ENCODE measurements around the gene AGPAT4. TPM values are rescaled to one million over a fixed set of nuclear protein-coding genes. Genes with fewer than 3 reads are reported as not detected.

AGPAT4 gene
- total RNA-seq, 4 donors from 2014 or later: 7.2 to 20.2 (median 12.5) TPM

GRCh38 chr6:161235776-161236633 is 37.9 kb downstream of the AGPAT4 start:
- DNase-seq (ENCODE audit: low spot score) (no peak), ATAC-seq (ENCODE audit: low FRiP score) (peak; percentile 30)
- TF ChIP-seq, protein P1, sequence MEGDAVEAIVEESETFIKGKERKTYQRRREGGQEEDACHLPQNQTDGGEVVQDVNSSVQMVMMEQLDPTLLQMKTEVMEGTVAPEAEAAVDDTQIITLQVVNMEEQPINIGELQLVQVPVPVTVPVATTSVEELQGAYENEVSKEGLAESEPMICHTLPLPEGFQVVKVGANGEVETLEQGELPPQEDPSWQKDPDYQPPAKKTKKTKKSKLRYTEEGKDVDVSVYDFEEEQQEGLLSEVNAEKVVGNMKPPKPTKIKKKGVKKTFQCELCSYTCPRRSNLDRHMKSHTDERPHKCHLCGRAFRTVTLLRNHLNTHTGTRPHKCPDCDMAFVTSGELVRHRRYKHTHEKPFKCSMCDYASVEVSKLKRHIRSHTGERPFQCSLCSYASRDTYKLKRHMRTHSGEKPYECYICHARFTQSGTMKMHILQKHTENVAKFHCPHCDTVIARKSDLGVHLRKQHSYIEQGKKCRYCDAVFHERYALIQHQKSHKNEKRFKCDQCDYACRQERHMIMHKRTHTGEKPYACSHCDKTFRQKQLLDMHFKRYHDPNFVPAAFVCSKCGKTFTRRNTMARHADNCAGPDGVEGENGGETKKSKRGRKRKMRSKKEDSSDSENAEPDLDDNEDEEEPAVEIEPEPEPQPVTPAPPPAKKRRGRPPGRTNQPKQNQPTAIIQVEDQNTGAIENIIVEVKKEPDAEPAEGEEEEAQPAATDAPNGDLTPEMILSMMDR (IDR thresholded peaks at IDR 0.05): no peak

- DNase-seq (ENCODE audit: low spot score): peak; percentile 66
- TF ChIP-seq, protein P1 (IDR thresholded peaks at IDR 0.05): no peak
- peak; percentile 82 for ATAC-seq (ENCODE audit: low FRiP score)
Observed at GRCh38 chr6:161233986-161234661, 39.7 kb downstream of the AGPAT4 start.

GRCh38 chr6:161232467-161232866 is 41.4 kb downstream of the AGPAT4 start:
- DNase-seq (ENCODE audit: low spot score) (no peak), ATAC-seq (ENCODE audit: low FRiP score) (no peak)
- TF ChIP-seq, protein P1 (IDR thresholded peaks at IDR 0.05): no peak

DNA sequence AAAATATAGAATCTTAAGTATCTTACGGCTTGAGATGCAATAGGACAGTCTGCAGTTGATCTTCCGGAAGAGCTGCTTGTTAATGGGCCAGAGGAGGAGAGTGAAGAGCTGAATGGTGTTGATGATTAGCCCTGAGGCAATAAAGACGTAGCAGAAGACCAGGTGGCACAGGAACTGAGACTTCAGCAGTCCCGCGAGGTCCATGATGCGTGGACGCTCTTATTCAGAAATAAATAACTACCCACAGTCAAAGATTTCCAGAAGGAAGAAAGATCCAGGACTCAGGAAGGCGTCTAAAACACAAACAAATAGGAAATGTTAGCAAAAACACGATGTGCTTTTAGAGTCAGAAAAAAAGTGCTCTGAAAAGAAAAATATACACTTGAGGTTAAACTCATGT is 41.9 kb downstream of the AGPAT4 start:
- TF ChIP-seq, protein P1 (IDR thresholded peaks at IDR 0.05): no peak
- DNase-seq (ENCODE audit: low spot score): no peak
- no peak for ATAC-seq (ENCODE audit: low FRiP score)

GRCh38 chr6:161230339-161230738 is 43.5 kb downstream of the AGPAT4 start:
- ATAC-seq (ENCODE audit: low FRiP score) (no peak), DNase-seq (ENCODE audit: low spot score) (no peak)
- TF ChIP-seq, protein P1 (IDR thresholded peaks at IDR 0.05): no peak

GRCh38 chr6:161228921-161229591 is 44.8 kb downstream of the AGPAT4 start:
- DNase-seq (ENCODE audit: low spot score): no peak
- ATAC-seq (ENCODE audit: low FRiP score): peak; percentile 86
- TF ChIP-seq, protein P1 (IDR thresholded peaks at IDR 0.05): no peak
